HEK293 (cell line): ENCODE measurements around the gene CNKSR3.

Experiments used
- CTCF ChIP-seq: fragments of 450-650 bp; formaldehyde crosslinking; IDR thresholded peaks from 2 replicates; pipeline ENCODE4 v1.5.1; 2016; ENCODE audit warnings: missing biosample characterization, missing genetic modification characterization
- KLF16 ChIP-seq: fragments of 450-650 bp; formaldehyde crosslinking; IDR thresholded peaks from 2 replicates; pipeline ENCODE4 v1.5.1; 2017; ENCODE audit warnings: missing biosample characterization, missing genetic modification characterization
- KLF8 ChIP-seq: fragments of 450-650 bp; formaldehyde crosslinking; IDR thresholded peaks from 2 replicates; pipeline ENCODE4 v1.5.1; 2016; ENCODE audit warnings: missing biosample characterization, missing genetic modification characterization
- OVOL3 ChIP-seq: fragments of 450-650 bp; formaldehyde crosslinking; IDR thresholded peaks from 2 replicates; pipeline ENCODE4 v1.5.1; 2016; ENCODE audit warnings: missing biosample characterization, missing genetic modification characterization
- ZNF311 ChIP-seq: fragments of 450-650 bp; formaldehyde crosslinking; IDR thresholded peaks from 2 replicates; pipeline ENCODE4 v1.5.1; 2017; ENCODE audit warnings: missing biosample characterization, missing genetic modification characterization, borderline replicate concordance
- TF ChIP-seq, protein P1 (sequence below): fragments of 450-650 bp; formaldehyde crosslinking; IDR thresholded peaks from 2 replicates; pipeline ENCODE4 v1.5.1; 2016; ENCODE audit warnings: missing biosample characterization, missing genetic modification characterization

DNA sequence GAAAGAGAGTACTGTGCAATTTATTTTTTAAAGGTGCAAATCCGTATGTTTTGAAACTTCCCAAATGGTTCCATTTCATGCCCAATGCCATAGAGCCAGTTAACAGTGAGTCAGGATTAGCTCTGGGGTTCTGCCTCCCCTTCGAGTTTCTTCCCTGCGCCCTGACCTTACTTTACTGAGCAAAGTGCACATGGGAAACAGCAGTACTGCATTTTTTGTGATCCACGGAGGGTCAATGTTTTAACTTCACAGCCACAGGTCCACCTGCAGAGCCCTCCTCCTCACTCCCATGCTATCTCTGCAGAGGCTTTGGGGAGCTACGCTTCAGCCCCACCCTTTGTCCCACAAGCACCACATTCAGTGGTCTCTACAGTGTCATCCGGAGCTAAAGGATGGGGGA lies 44.0 kb upstream of the CNKSR3 start:
- TF ChIP-seq, protein P1, sequence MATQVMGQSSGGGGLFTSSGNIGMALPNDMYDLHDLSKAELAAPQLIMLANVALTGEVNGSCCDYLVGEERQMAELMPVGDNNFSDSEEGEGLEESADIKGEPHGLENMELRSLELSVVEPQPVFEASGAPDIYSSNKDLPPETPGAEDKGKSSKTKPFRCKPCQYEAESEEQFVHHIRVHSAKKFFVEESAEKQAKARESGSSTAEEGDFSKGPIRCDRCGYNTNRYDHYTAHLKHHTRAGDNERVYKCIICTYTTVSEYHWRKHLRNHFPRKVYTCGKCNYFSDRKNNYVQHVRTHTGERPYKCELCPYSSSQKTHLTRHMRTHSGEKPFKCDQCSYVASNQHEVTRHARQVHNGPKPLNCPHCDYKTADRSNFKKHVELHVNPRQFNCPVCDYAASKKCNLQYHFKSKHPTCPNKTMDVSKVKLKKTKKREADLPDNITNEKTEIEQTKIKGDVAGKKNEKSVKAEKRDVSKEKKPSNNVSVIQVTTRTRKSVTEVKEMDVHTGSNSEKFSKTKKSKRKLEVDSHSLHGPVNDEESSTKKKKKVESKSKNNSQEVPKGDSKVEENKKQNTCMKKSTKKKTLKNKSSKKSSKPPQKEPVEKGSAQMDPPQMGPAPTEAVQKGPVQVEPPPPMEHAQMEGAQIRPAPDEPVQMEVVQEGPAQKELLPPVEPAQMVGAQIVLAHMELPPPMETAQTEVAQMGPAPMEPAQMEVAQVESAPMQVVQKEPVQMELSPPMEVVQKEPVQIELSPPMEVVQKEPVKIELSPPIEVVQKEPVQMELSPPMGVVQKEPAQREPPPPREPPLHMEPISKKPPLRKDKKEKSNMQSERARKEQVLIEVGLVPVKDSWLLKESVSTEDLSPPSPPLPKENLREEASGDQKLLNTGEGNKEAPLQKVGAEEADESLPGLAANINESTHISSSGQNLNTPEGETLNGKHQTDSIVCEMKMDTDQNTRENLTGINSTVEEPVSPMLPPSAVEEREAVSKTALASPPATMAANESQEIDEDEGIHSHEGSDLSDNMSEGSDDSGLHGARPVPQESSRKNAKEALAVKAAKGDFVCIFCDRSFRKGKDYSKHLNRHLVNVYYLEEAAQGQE: no peak
- TF ChIP-seq OVOL3 (tag by site-specific recombination) (no peak), ZNF311 (no peak), CTCF (no peak), KLF16 (tag by site-specific recombination) (no peak), KLF8 (tag by site-specific recombination) (no peak)
